ENCODE measurements around the gene CHAF1B. TPM values are rescaled to one million over a fixed set of nuclear protein-coding genes. Genes with fewer than 3 reads are reported as not detected.
A peak's percentile ranks its signal among the peaks of the same experiment; 100 is the strongest.

Gene CHAF1B
- total RNA-seq, 2 donors from 2014 or later = 0.33 to 1.2 TPM

- H3K27ac ChIP-seq = no peak overlapping the region
- no peaks in the 10 kb centered on the region for H3K4me1 ChIP-seq
- H3K4me3 ChIP-seq = no peak overlapping the region
- DNase-seq (ENCODE audit: low spot score) = no peak
- H3K36me3 ChIP-seq = peaks cover 65% of the 10 kb centered on the region
- no peak for TF ChIP-seq CTCF (IDR thresholded peaks at IDR 0.05)
- H3K27me3 ChIP-seq = no peaks in the 10 kb centered on the region
- no peaks in the 10 kb centered on the region for H3K9me3 ChIP-seq
Observed at GRCh38 chr21:36347962-36348328, 37.2 kb upstream of the CHAF1B start.

- Histone ChIP-seq H3K27me3 (no peaks in the 10 kb centered on the region), H3K4me3 (no peak overlapping the region), H3K9me3 (no peaks in the 10 kb centered on the region), H3K27ac (peak overlapping the region in 1 of 2 donors; percentile 53), H3K36me3 (peaks cover 59% of the 10 kb centered on the region), H3K4me1 (no peaks in the 10 kb centered on the region)
- no peak for DNase-seq (ENCODE audit: low spot score)
- TF ChIP-seq CTCF (IDR thresholded peaks at IDR 0.05) = no peak
Observed at GRCh38 chr21:36349315-36349714, 35.9 kb upstream of the CHAF1B start.

- TF ChIP-seq CTCF (IDR thresholded peaks at IDR 0.05) = no peak
- no peaks in the 10 kb centered on the region for H3K4me1 ChIP-seq
- H3K27me3 ChIP-seq = no peaks in the 10 kb centered on the region
- H3K9me3 ChIP-seq = no peaks in the 10 kb centered on the region
- peaks cover 56% of the 10 kb centered on the region for H3K36me3 ChIP-seq
- H3K27ac ChIP-seq = peak overlapping the region; percentile 4 to 53
- no peak overlapping the region for H3K4me3 ChIP-seq
- no peak for DNase-seq (ENCODE audit: low spot score)
Observed at GRCh38 chr21:36350282-36350910, 34.8 kb upstream of the CHAF1B start.

- TF ChIP-seq CTCF (IDR thresholded peaks at IDR 0.05) = no peak
Observed at GRCh38 chr21:36354918-36355680, 30.1 kb upstream of the CHAF1B start.

GRCh38 chr21:36355868-36356267 lies 29.3 kb upstream of the CHAF1B start:
- H3K9me3 ChIP-seq = no peaks in the 10 kb centered on the region
- no peak for DNase-seq (ENCODE audit: low spot score)
- H3K4me3 ChIP-seq = no peak overlapping the region
- H3K4me1 ChIP-seq = no peaks in the 10 kb centered on the region
- H3K27ac ChIP-seq = no peak overlapping the region
- H3K36me3 ChIP-seq = peaks cover 59% of the 10 kb centered on the region
- TF ChIP-seq CTCF (IDR thresholded peaks at IDR 0.05) = no peak
- no peaks in the 10 kb centered on the region for H3K27me3 ChIP-seq

More at GRCh38 chr21:36354918-36355680, 30.1 kb upstream of the CHAF1B start:
- peaks cover 55% of the 10 kb centered on the region for H3K36me3 ChIP-seq
- no peaks in the 10 kb centered on the region for H3K4me1 ChIP-seq
- H3K4me3 ChIP-seq = no peak overlapping the region
- no peak overlapping the region for H3K27ac ChIP-seq
- DNase-seq (ENCODE audit: low spot score) = no peak
- H3K27me3 ChIP-seq = no peaks in the 10 kb centered on the region
- H3K9me3 ChIP-seq = no peaks in the 10 kb centered on the region
